ENCODE results near the gene RALBP1. TPM values are rescaled to one million over a fixed set of nuclear protein-coding genes. Genes with fewer than 3 reads are reported as not detected.

RALBP1 gene
- polyA plus RNA-seq, 1 donor (not counting 4 experiments of a cell fraction or from before 2014, with no cell fraction given), result 47.6 TPM

DNA sequence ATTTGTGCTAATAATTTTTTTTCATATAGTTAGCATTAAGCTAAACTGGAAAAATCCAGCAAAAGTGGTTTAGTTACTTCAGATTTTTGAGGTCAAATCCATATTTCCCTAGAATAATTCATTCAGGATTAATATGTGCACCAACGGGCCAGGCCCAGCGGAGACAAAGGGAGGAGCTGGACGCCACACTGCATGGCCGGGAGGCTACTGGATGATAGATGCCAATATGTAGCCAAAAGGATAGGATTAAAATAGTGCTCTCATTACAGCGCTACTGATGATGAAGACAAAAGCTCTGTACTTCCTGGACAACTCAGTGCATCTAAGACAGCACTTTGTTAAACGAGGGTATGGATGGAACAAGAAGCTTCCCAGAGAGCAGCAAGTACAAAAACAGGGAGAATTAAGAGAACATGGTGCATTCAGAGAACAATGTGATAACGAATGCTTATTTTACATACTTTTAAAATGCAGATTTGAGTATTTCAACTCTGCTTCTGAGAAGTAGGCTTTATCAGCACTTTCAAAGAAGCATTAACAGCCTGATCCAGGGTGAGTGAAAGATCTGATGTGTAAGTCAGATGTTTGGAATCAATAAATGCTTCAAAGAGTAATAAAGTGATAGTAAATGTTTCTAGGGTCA is 99.3 kb downstream of the RALBP1 start:
- Histone ChIP-seq H2AFZ (ENCODE audit: control insufficient read depth, low read length) (no peak overlapping the region), H3K79me2 (ENCODE audit: control insufficient read depth, insufficient read depth, low read length) (peaks cover 44% of the 10 kb centered on the region), H3K9ac (ENCODE audit: control insufficient read depth, extremely low read depth, insufficient read depth, low read length) (no peak overlapping the region), H3K36me3 (ENCODE audit: control insufficient read depth in 2 of 2, extremely low read depth in 1 of 2, insufficient read depth in 2 of 2, low read length in 2 of 2) (peaks cover 27 to 56% of the 10 kb centered on the region in 2 experiments), H3K27me3 (ENCODE audit: control insufficient read depth, extremely low read depth, insufficient read depth, low read length) (no peaks in the 10 kb centered on the region), H3K27ac (ENCODE audit: control insufficient read depth, insufficient read depth, low read length) (no peak overlapping the region), H3K4me1 (ENCODE audit: control insufficient read depth, extremely low read depth, insufficient read depth, low read length) (peaks cover 9% of the 10 kb centered on the region), H3K9me1 (ENCODE audit: control insufficient read depth, extremely low read depth, insufficient read depth, low read length) (peaks cover 2% of the 10 kb centered on the region), H3K4me2 (ENCODE audit: control insufficient read depth, extremely low read depth, insufficient read depth, low read depth, low read length) (no peak overlapping the region), H3K9me3 (ENCODE audit: control insufficient read depth, low read depth, low read length) (no peaks in the 10 kb centered on the region), H4K20me1 (ENCODE audit: control insufficient read depth, extremely low read depth, insufficient read depth, low read length) (no peaks in the 10 kb centered on the region), H3K4me3 (ENCODE audit: control insufficient read depth in 2 of 3, extremely low read depth in 1 of 3, insufficient read depth in 2 of 3, low read depth in 1 of 3, low read length in 3 of 3) (no peak overlapping the region)
- TF ChIP-seq, protein P1, sequence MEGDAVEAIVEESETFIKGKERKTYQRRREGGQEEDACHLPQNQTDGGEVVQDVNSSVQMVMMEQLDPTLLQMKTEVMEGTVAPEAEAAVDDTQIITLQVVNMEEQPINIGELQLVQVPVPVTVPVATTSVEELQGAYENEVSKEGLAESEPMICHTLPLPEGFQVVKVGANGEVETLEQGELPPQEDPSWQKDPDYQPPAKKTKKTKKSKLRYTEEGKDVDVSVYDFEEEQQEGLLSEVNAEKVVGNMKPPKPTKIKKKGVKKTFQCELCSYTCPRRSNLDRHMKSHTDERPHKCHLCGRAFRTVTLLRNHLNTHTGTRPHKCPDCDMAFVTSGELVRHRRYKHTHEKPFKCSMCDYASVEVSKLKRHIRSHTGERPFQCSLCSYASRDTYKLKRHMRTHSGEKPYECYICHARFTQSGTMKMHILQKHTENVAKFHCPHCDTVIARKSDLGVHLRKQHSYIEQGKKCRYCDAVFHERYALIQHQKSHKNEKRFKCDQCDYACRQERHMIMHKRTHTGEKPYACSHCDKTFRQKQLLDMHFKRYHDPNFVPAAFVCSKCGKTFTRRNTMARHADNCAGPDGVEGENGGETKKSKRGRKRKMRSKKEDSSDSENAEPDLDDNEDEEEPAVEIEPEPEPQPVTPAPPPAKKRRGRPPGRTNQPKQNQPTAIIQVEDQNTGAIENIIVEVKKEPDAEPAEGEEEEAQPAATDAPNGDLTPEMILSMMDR (optimal IDR thresholded peaks at IDR 0.05 in 1 of 3, IDR thresholded peaks at IDR 0.05 in 1 of 3, conservative IDR thresholded peaks at IDR 0.05 in 1 of 3; ENCODE audit: extremely low read depth in 1 of 3, insufficient read depth in 2 of 3, low read length in 3 of 3), result no peak
- no peak for TF ChIP-seq EZH2 (IDR thresholded peaks at IDR 0.05; ENCODE audit: low read length)
- dilution Hi-C loops (cut with MboI; ENCODE audit: extremely low pct_ligation_motif_present, low sequenced_read_pairs), result no loop called here
- FAIRE-seq (peak; percentile 23), DNase-seq (ENCODE audit: low read depth, low spot score) (no peak)

DNA sequence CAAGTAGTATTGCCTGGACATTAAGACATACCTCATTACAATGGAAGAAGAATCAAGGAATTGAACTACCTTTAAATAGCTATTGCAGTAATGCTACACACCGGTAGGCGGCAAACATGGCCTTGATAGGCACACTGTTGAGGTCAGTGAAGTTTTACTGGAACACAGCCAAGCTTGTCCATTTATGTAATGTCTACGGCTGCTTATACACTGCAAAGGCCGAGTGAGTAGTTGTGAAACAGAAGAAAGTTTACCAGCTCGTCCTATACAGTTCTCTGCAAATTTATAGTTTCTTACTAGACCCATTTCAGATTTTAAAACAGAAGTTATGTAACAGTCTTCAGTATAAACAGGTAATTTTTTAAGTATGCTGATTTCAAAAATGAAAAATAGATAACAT is 100.2 kb downstream of the RALBP1 start:
- Histone ChIP-seq H3K9me1 (ENCODE audit: control insufficient read depth, extremely low read depth, insufficient read depth, low read length) (peaks cover 2% of the 10 kb centered on the region), H3K27me3 (ENCODE audit: control insufficient read depth, extremely low read depth, insufficient read depth, low read length) (no peaks in the 10 kb centered on the region), H3K79me2 (ENCODE audit: control insufficient read depth, insufficient read depth, low read length) (peaks cover 48% of the 10 kb centered on the region), H3K36me3 (ENCODE audit: control insufficient read depth in 2 of 2, extremely low read depth in 1 of 2, insufficient read depth in 2 of 2, low read length in 2 of 2) (peaks cover 24 to 51% of the 10 kb centered on the region in 2 experiments), H3K4me1 (ENCODE audit: control insufficient read depth, extremely low read depth, insufficient read depth, low read length) (peaks cover 9% of the 10 kb centered on the region), H3K4me3 (ENCODE audit: control insufficient read depth in 2 of 3, extremely low read depth in 1 of 3, insufficient read depth in 2 of 3, low read depth in 1 of 3, low read length in 3 of 3) (no peak overlapping the region), H3K27ac (ENCODE audit: control insufficient read depth, insufficient read depth, low read length) (no peak overlapping the region), H3K9me3 (ENCODE audit: control insufficient read depth, low read depth, low read length) (no peaks in the 10 kb centered on the region), H4K20me1 (ENCODE audit: control insufficient read depth, extremely low read depth, insufficient read depth, low read length) (no peaks in the 10 kb centered on the region), H3K9ac (ENCODE audit: control insufficient read depth, extremely low read depth, insufficient read depth, low read length) (no peak overlapping the region), H3K4me2 (ENCODE audit: control insufficient read depth, extremely low read depth, insufficient read depth, low read depth, low read length) (no peak overlapping the region), H2AFZ (ENCODE audit: control insufficient read depth, low read length) (no peak overlapping the region)
- dilution Hi-C loops (cut with MboI; ENCODE audit: extremely low pct_ligation_motif_present, low sequenced_read_pairs), result no loop called here
- TF ChIP-seq, protein P1 (optimal IDR thresholded peaks at IDR 0.05 in 1 of 3, IDR thresholded peaks at IDR 0.05 in 1 of 3, conservative IDR thresholded peaks at IDR 0.05 in 1 of 3; ENCODE audit: extremely low read depth in 1 of 3, insufficient read depth in 2 of 3, low read length in 3 of 3), result peak; percentile 56 to 84 (median 84)
- no peak for TF ChIP-seq EZH2 (IDR thresholded peaks at IDR 0.05; ENCODE audit: low read length)
- DNase-seq (ENCODE audit: low read depth, low spot score), result peak; percentile 61
- peak; percentile 87 for FAIRE-seq
